ENCODE measurements around the gene LPAR5.

The LPAR5 gene

GRCh38 chr12:6652391-6652790 is 16.6 kb upstream of the LPAR5 start:
- Histone ChIP-seq H3K36me3 (ENCODE audit: insufficient read depth, low read length) (peaks cover 59% of the 10 kb centered on the region), H3K9me3 (ENCODE audit: low read length) (no peaks in the 10 kb centered on the region), H3K27me3 (ENCODE audit: control insufficient read depth in 1 of 2, insufficient read depth in 2 of 2, low read length in 2 of 2) (no peaks in the 10 kb centered on the region), H3K27ac (ENCODE audit: low read depth, low read length) (no peak overlapping the region), H3K4me3 (ENCODE audit: low read depth in 1 of 2, low read length in 2 of 2) (no peak overlapping the region), H3K9ac (ENCODE audit: low read length) (no peak overlapping the region), H3K4me1 (ENCODE audit: insufficient read depth, low read length) (no peaks in the 10 kb centered on the region)

GRCh38 chr12:6650832-6651231 is 15.1 kb upstream of the LPAR5 start:
- H3K9ac ChIP-seq (ENCODE audit: low read length): no peak overlapping the region
- H3K27ac ChIP-seq (ENCODE audit: low read depth, low read length): no peak overlapping the region
- H3K9me3 ChIP-seq (ENCODE audit: low read length): no peaks in the 10 kb centered on the region
- no peaks in the 10 kb centered on the region for H3K4me1 ChIP-seq (ENCODE audit: insufficient read depth, low read length)
- no peak overlapping the region for H3K4me3 ChIP-seq (ENCODE audit: low read depth in 1 of 2, low read length in 2 of 2)
- peaks cover 50% of the 10 kb centered on the region for H3K36me3 ChIP-seq (ENCODE audit: insufficient read depth, low read length)
- H3K27me3 ChIP-seq (ENCODE audit: control insufficient read depth in 1 of 2, insufficient read depth in 2 of 2, low read length in 2 of 2): no peaks in the 10 kb centered on the region

- peak within 1 kb of the TSS; percentile 44 for H3K9ac ChIP-seq (ENCODE audit: low read length)
- no peaks in the 10 kb centered on the region for H3K9me3 ChIP-seq (ENCODE audit: low read length)
- H3K27me3 ChIP-seq (ENCODE audit: control insufficient read depth in 1 of 2, insufficient read depth in 2 of 2, low read length in 2 of 2): no peaks in the 10 kb centered on the region
- H3K27ac ChIP-seq (ENCODE audit: low read depth, low read length): no peak within 1 kb of the TSS
- H3K4me3 ChIP-seq (ENCODE audit: low read depth in 1 of 2, low read length in 2 of 2): peak within 1 kb of the TSS; percentile 28 to 56
- H3K36me3 ChIP-seq (ENCODE audit: insufficient read depth, low read length): peaks cover 28% of the 10 kb centered on the region
- H3K4me1 ChIP-seq (ENCODE audit: insufficient read depth, low read length): peaks cover 7% of the 10 kb centered on the region
Observed at GRCh38 chr12:6647083-6647604, 11.4 kb upstream of the LPAR5 start, which contains the start of gene ACRBP. ACRBP (minus strand) TSS chr12:6647432; CDS start chr12:6647366, 66 bp downstream.

- peaks cover 24% of the 10 kb centered on the region for H3K36me3 ChIP-seq (ENCODE audit: insufficient read depth, low read length)
- H3K4me1 ChIP-seq (ENCODE audit: insufficient read depth, low read length): peaks cover 7% of the 10 kb centered on the region
- no peaks in the 10 kb centered on the region for H3K27me3 ChIP-seq (ENCODE audit: control insufficient read depth in 1 of 2, insufficient read depth in 2 of 2, low read length in 2 of 2)
- H3K9me3 ChIP-seq (ENCODE audit: low read length): no peaks in the 10 kb centered on the region
- no peak overlapping the region for H3K27ac ChIP-seq (ENCODE audit: low read depth, low read length)
- H3K4me3 ChIP-seq (ENCODE audit: low read depth in 1 of 2, low read length in 2 of 2): peak overlapping the region; percentile 28 to 56
- peak overlapping the region; percentile 44 for H3K9ac ChIP-seq (ENCODE audit: low read length)
Observed at GRCh38 chr12:6646276-6647082, 10.7 kb upstream of the LPAR5 start.

GRCh38 chr12:6644903-6645302 is 9.1 kb upstream of the LPAR5 start:
- H3K4me1 ChIP-seq (ENCODE audit: insufficient read depth, low read length): peaks cover 7% of the 10 kb centered on the region
- H3K36me3 ChIP-seq (ENCODE audit: insufficient read depth, low read length): peaks cover 8% of the 10 kb centered on the region
- no peak overlapping the region for H3K9ac ChIP-seq (ENCODE audit: low read length)
- no peaks in the 10 kb centered on the region for H3K27me3 ChIP-seq (ENCODE audit: control insufficient read depth in 1 of 2, insufficient read depth in 2 of 2, low read length in 2 of 2)
- H3K27ac ChIP-seq (ENCODE audit: low read depth, low read length): peak overlapping the region; percentile 24
- H3K9me3 ChIP-seq (ENCODE audit: low read length): no peaks in the 10 kb centered on the region
- no peak overlapping the region for H3K4me3 ChIP-seq (ENCODE audit: low read depth in 1 of 2, low read length in 2 of 2)

- Histone ChIP-seq H3K36me3 (ENCODE audit: insufficient read depth, low read length) (peaks cover 6% of the 10 kb centered on the region), H3K4me3 (ENCODE audit: low read depth in 1 of 2, low read length in 2 of 2) (no peak overlapping the region), H3K4me1 (ENCODE audit: insufficient read depth, low read length) (peaks cover 7% of the 10 kb centered on the region), H3K27me3 (ENCODE audit: control insufficient read depth in 1 of 2, insufficient read depth in 2 of 2, low read length in 2 of 2) (no peaks in the 10 kb centered on the region), H3K9me3 (ENCODE audit: low read length) (no peaks in the 10 kb centered on the region), H3K27ac (ENCODE audit: low read depth, low read length) (peak overlapping the region; percentile 24), H3K9ac (ENCODE audit: low read length) (no peak overlapping the region)
Observed at GRCh38 chr12:6644257-6644596, 8.5 kb upstream of the LPAR5 start.

- Histone ChIP-seq H3K36me3 (ENCODE audit: insufficient read depth, low read length) (peaks cover 6% of the 10 kb centered on the region), H3K4me3 (ENCODE audit: low read depth in 1 of 2, low read length in 2 of 2) (no peak overlapping the region), H3K9me3 (ENCODE audit: low read length) (no peaks in the 10 kb centered on the region), H3K27me3 (ENCODE audit: control insufficient read depth in 1 of 2, insufficient read depth in 2 of 2, low read length in 2 of 2) (no peaks in the 10 kb centered on the region), H3K4me1 (ENCODE audit: insufficient read depth, low read length) (peaks cover 7% of the 10 kb centered on the region), H3K27ac (ENCODE audit: low read depth, low read length) (no peak overlapping the region), H3K9ac (ENCODE audit: low read length) (no peak overlapping the region)
Observed at GRCh38 chr12:6643569-6644256, 8.0 kb upstream of the LPAR5 start.

- H3K27ac ChIP-seq (ENCODE audit: low read depth, low read length): no peak overlapping the region
- H3K36me3 ChIP-seq (ENCODE audit: insufficient read depth, low read length): no peaks in the 10 kb centered on the region
Observed at GRCh38 chr12:6641131-6641530, 5.4 kb upstream of the LPAR5 start.

GRCh38 chr12:6640497-6640896 is 4.7 kb upstream of the LPAR5 start:
- H3K27me3 ChIP-seq (ENCODE audit: control insufficient read depth in 1 of 2, insufficient read depth in 2 of 2, low read length in 2 of 2): no peaks in the 10 kb centered on the region
- no peak overlapping the region for H3K4me3 ChIP-seq (ENCODE audit: low read depth in 1 of 2, low read length in 2 of 2)
- H3K36me3 ChIP-seq (ENCODE audit: insufficient read depth, low read length): no peaks in the 10 kb centered on the region
- no peaks in the 10 kb centered on the region for H3K9me3 ChIP-seq (ENCODE audit: low read length)
- H3K4me1 ChIP-seq (ENCODE audit: insufficient read depth, low read length): peaks cover 7% of the 10 kb centered on the region
- no peak overlapping the region for H3K27ac ChIP-seq (ENCODE audit: low read depth, low read length)
- H3K9ac ChIP-seq (ENCODE audit: low read length): no peak overlapping the region

More at GRCh38 chr12:6641131-6641530, 5.4 kb upstream of the LPAR5 start:
- Histone ChIP-seq H3K4me3 (ENCODE audit: low read depth in 1 of 2, low read length in 2 of 2) (no peak overlapping the region), H3K9me3 (ENCODE audit: low read length) (no peaks in the 10 kb centered on the region), H3K9ac (ENCODE audit: low read length) (no peak overlapping the region), H3K27me3 (ENCODE audit: control insufficient read depth in 1 of 2, insufficient read depth in 2 of 2, low read length in 2 of 2) (no peaks in the 10 kb centered on the region), H3K4me1 (ENCODE audit: insufficient read depth, low read length) (peaks cover 7% of the 10 kb centered on the region)

GRCh38 chr12:6639151-6639801 is 3.5 kb upstream of the LPAR5 start:
- Histone ChIP-seq H3K4me1 (ENCODE audit: insufficient read depth, low read length) (no peaks in the 10 kb centered on the region), H3K36me3 (ENCODE audit: insufficient read depth, low read length) (no peaks in the 10 kb centered on the region), H3K9me3 (ENCODE audit: low read length) (no peaks in the 10 kb centered on the region), H3K27me3 (ENCODE audit: control insufficient read depth in 1 of 2, insufficient read depth in 2 of 2, low read length in 2 of 2) (no peaks in the 10 kb centered on the region), H3K27ac (ENCODE audit: low read depth, low read length) (no peak overlapping the region), H3K9ac (ENCODE audit: low read length) (no peak overlapping the region), H3K4me3 (ENCODE audit: low read depth in 1 of 2, low read length in 2 of 2) (no peak overlapping the region)

GRCh38 chr12:6638305-6638704 is 2.5 kb upstream of the LPAR5 start:
- Histone ChIP-seq H3K9ac (ENCODE audit: low read length) (no peak overlapping the region), H3K27me3 (ENCODE audit: control insufficient read depth in 1 of 2, insufficient read depth in 2 of 2, low read length in 2 of 2) (no peaks in the 10 kb centered on the region), H3K27ac (ENCODE audit: low read depth, low read length) (no peak overlapping the region), H3K4me1 (ENCODE audit: insufficient read depth, low read length) (no peaks in the 10 kb centered on the region), H3K4me3 (ENCODE audit: low read depth in 1 of 2, low read length in 2 of 2) (no peak overlapping the region), H3K9me3 (ENCODE audit: low read length) (no peaks in the 10 kb centered on the region), H3K36me3 (ENCODE audit: insufficient read depth, low read length) (no peaks in the 10 kb centered on the region)

Data from muscle layer of colon (tissue), 2 donors.